GM12878 (cell line): Measurements from ENCODE around the gene AQP2. TPM values are rescaled to one million over a fixed set of nuclear protein-coding genes. Genes with fewer than 3 reads are reported as not detected.

Experiments used
- ATAC-seq: fragments of 200-7000 bp; cut with Tn5 transposase; 3 replicates; pipeline ENCODE4 v1.9.1; 2020; ENCODE audit warnings: mild to moderate bottlenecking, moderate library complexity
- BruUV-seq: library from RNA; stranded (reverse); fragments of 400-500 nt; replicated peaks from 2 replicates; lab custom pipeline; 2021; lab: Mats Ljungman, UMichigan
- CTCF ChIA-PET: fragments of 300-600 bp; sonication (Branson Sonifier 250); formaldehyde crosslinking; extraction: SDS; loops from one replicate; lab custom pipeline; 2021; ENCODE audit warnings: inconsistent platforms; lab: Yijun Ruan, JAX
- POLR2A ChIA-PET: fragments of 350-600 bp; formaldehyde crosslinking; extraction: SDS; loops from one replicate; lab custom pipeline; 2021; ENCODE audit warnings: inconsistent platforms; lab: Charles Lee
- RAD21 ChIA-PET: fragments of 300-600 bp; sonication (Branson Sonifier 250); formaldehyde crosslinking; loops from one replicate; lab custom pipeline; 2023; ENCODE audit warnings: antibody characterized with exemption; ENCODE audit not compliant: unreplicated experiment; lab: Charles Lee
- SMC1A ChIA-PET: fragments of 300-600 bp; sonication (Branson Sonifier 250); formaldehyde crosslinking; loops from one replicate; lab custom pipeline; 2023; ENCODE audit not compliant: unreplicated experiment, uncharacterized antibody; lab: Charles Lee
- DNase-seq: peaks from one replicate; pipeline ENCODE4 v3.0.0-alpha.2; 2011; ENCODE audit warnings: low read depth, low spot score
- FAIRE-seq: peaks from 3 replicates; lab custom pipeline; 2011; peaks lifted over from hg19 to GRCh38; lab: Jason Lieb, UNC
- H2AFZ ChIP-seq: 2 replicates; pipeline ENCODE4 v1.6.0; 2011; ENCODE audit warnings: low read depth, low read length, control low read depth; ENCODE audit not compliant: control insufficient read depth
- H3K27ac ChIP-seq: 2 replicates; pipeline ENCODE4 v1.5.1; 2011; ENCODE audit warnings: control low read depth; ENCODE audit not compliant: control insufficient read depth, insufficient read depth
- H3K27me3 ChIP-seq, 2 experiments: replicated peaks in 1 of 2; 2 replicates each; pipeline versions ENCODE4 v1.6.0 to v1.6.1; 2011; ENCODE audit warnings: low read length in 1 of 2; ENCODE audit not compliant: control insufficient read depth in 2 of 2, insufficient read depth in 2 of 2
- H3K36me3 ChIP-seq, 2 experiments: 2 replicates each; pipeline ENCODE4 v1.5.1; 2011; ENCODE audit warnings: low read length in 1 of 2; ENCODE audit not compliant: control insufficient read depth in 2 of 2, insufficient read depth in 2 of 2
- H3K4me1 ChIP-seq: 2 replicates; pipeline ENCODE4 v1.6.1; 2011; ENCODE audit warnings: mild to moderate bottlenecking, low read length, moderate library complexity, mixed read lengths; ENCODE audit not compliant: control insufficient read depth, insufficient read depth
- H3K4me2 ChIP-seq: 2 replicates; pipeline ENCODE4 v1.6.0; 2011; ENCODE audit warnings: control low read depth; ENCODE audit not compliant: control insufficient read depth, insufficient read depth
- H3K4me3 ChIP-seq: fragments of 200-600 bp; sonication (generic); 2 replicates; pipeline ENCODE4 v1.5.1; 2016
- H3K79me2 ChIP-seq: 2 replicates; pipeline ENCODE4 v1.6.0; 2011; ENCODE audit warnings: low read length; ENCODE audit not compliant: control insufficient read depth, insufficient read depth
- H3K9ac ChIP-seq: 2 replicates; pipeline ENCODE4 v1.8.0; 2011; ENCODE audit warnings: low read length, control low read depth, mixed read lengths; ENCODE audit not compliant: control insufficient read depth, insufficient read depth
- H3K9me3 ChIP-seq: replicated peaks from 3 replicates; pipeline ENCODE4 v1.5.1; 2011; ENCODE audit warnings: mild to moderate bottlenecking, low read length; ENCODE audit not compliant: control insufficient read depth, insufficient read depth
- H4K20me1 ChIP-seq: 2 replicates; pipeline ENCODE4 v1.6.0; 2011; ENCODE audit not compliant: control insufficient read depth, insufficient read depth
- CBFB ChIP-seq: IDR thresholded peaks from 2 replicates; pipeline ENCODE4 v1.6.1; 2016; ENCODE audit warnings: antibody characterized with exemption, low read depth
- CEBPB ChIP-seq, 2 experiments: fragments of 150-350 bp in 1 of 2; IDR thresholded peaks; 2 replicates each; pipeline ENCODE4 v1.6.1; 2012 to 2014; ENCODE audit warnings: low read depth in 2 of 2, low read length in 2 of 2, borderline replicate concordance in 1 of 2, inconsistent platforms in 1 of 2
- EP300 ChIP-seq, 2 experiments: fragments of 150-350 bp in 1 of 2; IDR thresholded peaks; 2 replicates each; pipeline ENCODE4 v1.6.1; 2011 to 2012; ENCODE audit warnings: low read depth in 2 of 2, low read length in 2 of 2, borderline replicate concordance in 1 of 2, improper control_type of control experiment in 1 of 2, inconsistent platforms in 1 of 2; ENCODE audit not compliant: control insufficient read depth in 1 of 2
- JUND ChIP-seq: IDR thresholded peaks from 2 replicates; pipeline ENCODE4 v1.6.1; 2012; ENCODE audit warnings: low read depth, mild to moderate bottlenecking, low read length, improper control_type of control experiment, moderate library complexity
- MTA3 ChIP-seq: IDR thresholded peaks from 2 replicates; pipeline ENCODE4 v1.6.1; 2012; ENCODE audit warnings: low read length, inconsistent platforms, borderline replicate concordance
- NR2C1 ChIP-seq: fragments of 450-650 bp; IDR thresholded peaks from 2 replicates; pipeline ENCODE4 v1.6.1; 2017; ENCODE audit warnings: antibody characterized with exemption, mild to moderate bottlenecking, moderate library complexity
- SPI1 ChIP-seq: IDR thresholded peaks from 2 replicates; pipeline ENCODE4 v1.6.1; 2011; ENCODE audit warnings: low read depth, mild to moderate bottlenecking, low read length, moderate library complexity, borderline replicate concordance; ENCODE audit not compliant: insufficient read depth
- SUPT20H ChIP-seq: IDR thresholded peaks from 2 replicates; pipeline ENCODE4 v1.6.1; 2011; ENCODE audit warnings: low read depth, mild to moderate bottlenecking, low read length, moderate library complexity, borderline replicate concordance; ENCODE audit not compliant: control insufficient read depth
- TARDBP ChIP-seq: IDR thresholded peaks from 2 replicates; pipeline ENCODE4 v1.6.1; 2016; ENCODE audit warnings: borderline replicate concordance
- TCF12 ChIP-seq: IDR thresholded peaks from 2 replicates; pipeline ENCODE4 v1.6.1; 2011; ENCODE audit warnings: low read depth, mild to moderate bottlenecking, low read length
- YBX1 ChIP-seq: fragments of 450-650 bp; IDR thresholded peaks from 2 replicates; pipeline ENCODE4 v1.6.1; 2016; ENCODE audit warnings: antibody characterized with exemption
- ZNF622 ChIP-seq: fragments of 450-650 bp; IDR thresholded peaks from 2 replicates; pipeline ENCODE4 v1.6.1; 2017; ENCODE audit warnings: mild to moderate bottlenecking, inconsistent platforms
- WGBS: methylation state at CpG from one replicate; pipeline ENCODE4 v1.1.6; 2016; ENCODE audit warnings: low lambda C conversion rate; ENCODE audit not compliant: insufficient replicate concordance, insufficient coverage; ENCODE audit errors: missing lambda C conversion rate; 5-methylcytosine and 5-hydroxymethylcytosine counted together
- in situ Hi-C: fragments of 300-500 bp; cut with MboI; formaldehyde crosslinking; loops from 9 replicates; pipeline ENCODE4 v1.14.3; 2018; ENCODE audit warnings: mixed read lengths
- intact Hi-C: fragments of 100-400 bp; cut with micrococcal nuclease; formaldehyde crosslinking; loops from one replicate; pipeline ENCODE4 v1.14.2; 2022; ENCODE audit not compliant: unreplicated experiment
- polyA plus RNA-seq, 11 experiments: library from polyadenylated mRNA; depleted of rRNA in 4 of 11; unstranded in 6 of 11; stranded (reverse) in 5 of 11; fragments of >200 nt; fragmentation: Nextera tagmentation in 4 of 11; fragmentation: Illumina TruSeq in 1 of 11; extraction: Ambion mirVana in 4 of 11; extraction: Trizol in 1 of 11; gene quantifications; 1 replicate in 1 of 11; 2 replicates in 10 of 11; pipeline versions ENCODE4 v1.2.1 to v1.2.3, GENCODE V29; 2011 to 2016; ENCODE audit warnings: inconsistent platforms in 2 of 11, missing spikeins in 2 of 11, low read depth in 1 of 11
- total RNA-seq, 4 experiments: library from RNA; depleted of rRNA in 3 of 4; stranded (reverse); fragments of >200 nt in 3 of 4; fragmentation: Illumina TruSeq in 1 of 4; extraction: Trizol in 1 of 4; gene quantifications; 2 replicates each; pipeline versions ENCODE4 v1.2.1 to v1.2.3, GENCODE V29; 2013 to 2021
- TF ChIP-seq, protein P1 (sequence below): IDR thresholded peaks from 2 replicates; pipeline ENCODE4 v1.6.1; 2011; ENCODE audit warnings: low read depth, low read length, improper control_type of control experiment, borderline replicate concordance
- TF ChIP-seq, protein P2 (sequence below): IDR thresholded peaks from 2 replicates; pipeline ENCODE4 v1.6.1; 2011; ENCODE audit warnings: borderline replicate concordance, low read depth, mild to moderate bottlenecking, moderate library complexity, low read length; ENCODE audit not compliant: insufficient read depth, poor library complexity, severe bottlenecking

AQP2 gene
- total and polyA plus RNA-seq, 10 of the 15 experiments (the other 5 are each of a cell fraction or from before 2014, with no cell fraction given): not detected

DNA sequence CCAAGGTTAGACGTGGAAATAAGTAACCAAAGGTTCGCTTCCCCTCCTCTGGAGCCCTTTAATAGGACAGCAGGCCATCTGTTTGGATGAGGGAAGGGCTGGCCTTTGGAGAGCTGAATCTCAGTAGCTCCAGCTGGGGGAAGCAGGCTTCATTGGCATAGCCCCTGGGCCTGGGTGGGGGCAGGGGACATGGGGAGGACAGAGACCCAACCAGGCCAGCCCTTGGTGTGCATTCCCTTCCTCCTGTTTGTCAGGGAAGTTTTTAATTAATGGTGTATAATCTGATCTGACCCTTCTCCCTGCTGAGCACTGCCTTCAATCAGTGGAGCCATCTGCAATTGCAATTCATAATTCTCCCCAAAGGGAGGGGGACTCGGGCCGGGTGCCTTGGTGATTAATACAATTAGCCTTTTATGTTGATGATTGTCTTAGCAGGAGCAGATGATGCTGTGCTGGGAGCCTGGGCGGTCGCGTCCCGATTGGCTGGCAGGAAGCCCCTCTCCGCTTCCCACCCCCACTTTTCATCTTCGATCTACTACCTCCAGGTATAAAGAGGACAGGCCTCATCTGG lies 28.6 kb downstream of the AQP2 start:
- WGBS: 95% methylated on average over 10 of the region's 10 CpGs
- no peaks in the 10 kb centered on the region for H3K9me3 ChIP-seq
- no peaks in the 10 kb centered on the region for H3K4me1 ChIP-seq
- in situ Hi-C loops (no loop called here), intact Hi-C loops (no loop called here)
- no peak overlapping the region for H3K4me2 ChIP-seq
- RAD21 ChIA-PET: interaction anchor here (5.5 kb wide), 1 partner anchor 12 kb away, joined by 21 read pairs; no protein-coding TSS in a partner anchor
- H3K9ac ChIP-seq: no peak overlapping the region
- no peak overlapping the region for H3K27ac ChIP-seq
- CTCF ChIA-PET: interaction anchor here (0.9 to 7.7 kb wide), 5 partner anchors 12 to 91 kb away, joined by 3 to 68 read pairs (median 5); no protein-coding TSS in a partner anchor
- DNase-seq (no peak), ATAC-seq (no peak), FAIRE-seq (no peak)
- no peaks in the 10 kb centered on the region for H4K20me1 ChIP-seq
- POLR2A ChIA-PET: no interaction called here
- no peak overlapping the region for H3K4me3 ChIP-seq
- no peak for TF ChIP-seq NR2C1
- SMC1A ChIA-PET: no interaction called here
- H3K27me3 ChIP-seq: no peaks in the 10 kb centered on the region
- H3K36me3 ChIP-seq: no peaks in the 10 kb centered on the region
- H2AFZ ChIP-seq: no peak overlapping the region
- no peaks in the 10 kb centered on the region for H3K79me2 ChIP-seq
- no TSS peak for BruUV-seq

DNA sequence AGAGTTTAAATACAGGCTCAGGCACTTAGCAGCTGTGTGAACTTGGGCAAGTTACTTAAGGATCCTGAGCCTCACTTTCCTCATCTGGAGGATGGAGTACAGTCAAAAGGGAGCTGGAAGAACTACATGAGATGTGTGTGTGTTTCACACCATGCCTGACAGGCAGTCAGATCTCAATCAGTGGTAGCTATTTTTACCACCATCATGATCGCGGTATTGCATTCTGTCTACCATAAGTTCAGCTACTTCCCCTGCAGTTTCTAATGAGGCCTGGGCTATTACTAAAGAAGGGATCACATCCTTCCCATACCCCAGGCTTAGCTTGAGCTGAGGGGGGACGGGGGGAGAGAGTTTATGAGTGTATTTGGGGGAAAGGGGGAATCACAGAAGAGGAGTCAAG lies 29.3 kb downstream of the AQP2 start:
- no TSS peak for BruUV-seq
- TF ChIP-seq EP300 (IDR thresholded peaks at IDR 0.05; ENCODE audit: borderline replicate concordance in 1 of 2, control insufficient read depth in 1 of 2, low read depth in 2 of 2, low read length in 2 of 2): no peak
- no peak for TF ChIP-seq YBX1
- TF ChIP-seq CEBPB (IDR thresholded peaks at IDR 0.05; ENCODE audit: borderline replicate concordance in 1 of 2, low read depth in 2 of 2, low read length in 2 of 2): no peak
- no peak for TF ChIP-seq ZNF622
- TF ChIP-seq SPI1: no peak
- TF ChIP-seq JUND: no peak
- TF ChIP-seq, protein P1, sequence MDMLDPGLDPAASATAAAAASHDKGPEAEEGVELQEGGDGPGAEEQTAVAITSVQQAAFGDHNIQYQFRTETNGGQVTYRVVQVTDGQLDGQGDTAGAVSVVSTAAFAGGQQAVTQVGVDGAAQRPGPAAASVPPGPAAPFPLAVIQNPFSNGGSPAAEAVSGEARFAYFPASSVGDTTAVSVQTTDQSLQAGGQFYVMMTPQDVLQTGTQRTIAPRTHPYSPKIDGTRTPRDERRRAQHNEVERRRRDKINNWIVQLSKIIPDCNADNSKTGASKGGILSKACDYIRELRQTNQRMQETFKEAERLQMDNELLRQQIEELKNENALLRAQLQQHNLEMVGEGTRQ: no peak
- TF ChIP-seq TCF12: no peak
- TF ChIP-seq, protein P2, sequence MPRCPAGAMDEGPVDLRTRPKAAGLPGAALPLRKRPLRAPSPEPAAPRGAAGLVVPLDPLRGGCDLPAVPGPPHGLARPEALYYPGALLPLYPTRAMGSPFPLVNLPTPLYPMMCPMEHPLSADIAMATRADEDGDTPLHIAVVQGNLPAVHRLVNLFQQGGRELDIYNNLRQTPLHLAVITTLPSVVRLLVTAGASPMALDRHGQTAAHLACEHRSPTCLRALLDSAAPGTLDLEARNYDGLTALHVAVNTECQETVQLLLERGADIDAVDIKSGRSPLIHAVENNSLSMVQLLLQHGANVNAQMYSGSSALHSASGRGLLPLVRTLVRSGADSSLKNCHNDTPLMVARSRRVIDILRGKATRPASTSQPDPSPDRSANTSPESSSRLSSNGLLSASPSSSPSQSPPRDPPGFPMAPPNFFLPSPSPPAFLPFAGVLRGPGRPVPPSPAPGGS: no peak
- TF ChIP-seq MTA3: no peak
- no peak for TF ChIP-seq CBFB
- TF ChIP-seq SUPT20H: no peak
- no peak for TF ChIP-seq TARDBP

More for the DNA sequence above, 29.3 kb downstream of the AQP2 start:
- H3K27me3 ChIP-seq: no peaks in the 10 kb centered on the region
- H3K4me2 ChIP-seq: no peak overlapping the region
- H2AFZ ChIP-seq: no peak overlapping the region
- intact Hi-C loops (no loop called here), in situ Hi-C loops (no loop called here)
- H3K9me3 ChIP-seq: no peaks in the 10 kb centered on the region
- no peak for FAIRE-seq
- H3K36me3 ChIP-seq: no peaks in the 10 kb centered on the region
- SMC1A ChIA-PET: interaction anchor here (0.7 kb wide), 2 partner anchors 22 to 335 kb away, joined by 3 to 5 read pairs; no protein-coding TSS in a partner anchor
- DNase-seq: no peak
- no peak overlapping the region for H3K4me3 ChIP-seq
- H4K20me1 ChIP-seq: no peaks in the 10 kb centered on the region
- H3K27ac ChIP-seq: no peak overlapping the region
- POLR2A ChIA-PET: interaction anchor here (0.7 kb wide), 1 partner anchor 23 kb away, joined by 4 read pairs; no protein-coding TSS in a partner anchor
- ATAC-seq: no peak
- H3K4me1 ChIP-seq: no peaks in the 10 kb centered on the region
- RAD21 ChIA-PET: interaction anchor here (0.7 to 5.5 kb wide), 2 partner anchors 12 to 79 kb away, joined by 3 to 21 read pairs; no protein-coding TSS in a partner anchor
- CTCF ChIA-PET: interaction anchor here (0.5 to 7.7 kb wide), 7 partner anchors 12 to 990 kb away, joined by 3 to 68 read pairs (median 4); no protein-coding TSS in a partner anchor
- no peaks in the 10 kb centered on the region for H3K79me2 ChIP-seq
- no peak overlapping the region for H3K9ac ChIP-seq
- WGBS: 34% methylated on average over 3 of the region's 3 CpGs
